Activated T-helper 17 cell treated with anti-CD3 and anti-CD28 coated beads, Interleukin-2, amount 50 U/mL, for 72 hours (primary cell): Measurements from ENCODE around the gene SRCAP. TPM values are rescaled to one million over a fixed set of nuclear protein-coding genes. Genes with fewer than 3 reads are reported as not detected.

Source experiments
- ATAC-seq: fragments of 150-1000 bp; cut with Tn5 transposase; replicated peaks from 2 replicates; pipeline ENCODE4 v1.10.0; 2021; ENCODE audit warnings: mild to moderate bottlenecking, moderate library complexity
- H3K27ac Mint-ChIP-seq: one replicate; pipeline ENCODE4 v1.8.0; 2022; ENCODE audit warnings: mixed read lengths
- H3K27me3 Mint-ChIP-seq: one replicate; pipeline ENCODE4 v1.8.0; 2022; ENCODE audit warnings: mixed read lengths
- H3K36me3 Mint-ChIP-seq: one replicate; pipeline ENCODE4 v1.8.0; 2022; ENCODE audit warnings: low read depth, mild to moderate bottlenecking, mixed read lengths
- H3K4me1 Mint-ChIP-seq: one replicate; pipeline ENCODE4 v1.8.0; 2022; ENCODE audit warnings: mixed read lengths
- H3K4me3 Mint-ChIP-seq: one replicate; pipeline ENCODE4 v1.8.0; 2022; ENCODE audit warnings: mild to moderate bottlenecking, mixed read lengths
- H3K9me3 Mint-ChIP-seq: one replicate; pipeline ENCODE4 v1.8.0; 2022; ENCODE audit warnings: mixed read lengths
- total RNA-seq, 2 donors: library from RNA; stranded (reverse); gene quantifications; one replicate each; pipeline ENCODE4 v1.2.3, GENCODE V29; 2022

SRCAP gene
- total RNA-seq, 2 donors from 2014 or later: 63.6 to 86.7 TPM

DNA sequence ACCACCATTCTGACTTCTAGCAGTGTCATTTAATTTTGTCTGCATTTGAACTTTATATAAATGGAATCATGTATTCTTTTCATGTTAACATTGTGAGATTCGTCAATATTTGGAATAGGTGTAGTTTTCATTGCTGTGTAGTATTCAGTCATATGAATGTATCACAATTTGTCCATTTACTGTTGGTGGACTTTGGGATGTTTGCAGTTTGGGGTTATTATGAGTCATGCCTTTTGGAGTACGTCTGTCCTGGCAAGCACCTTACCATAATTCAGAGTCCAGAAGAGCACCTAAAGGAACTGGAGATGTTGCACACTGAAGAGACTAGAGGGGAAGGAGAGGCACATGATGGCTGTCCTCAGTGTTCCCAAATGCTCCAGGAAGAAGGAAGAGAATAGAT is 46.1 kb downstream of the SRCAP start:
- H3K9me3 Mint-ChIP-seq: no peaks in the 10 kb centered on the region
- H3K4me1 Mint-ChIP-seq: peaks cover 27% of the 10 kb centered on the region
- H3K36me3 Mint-ChIP-seq: peaks cover 67% of the 10 kb centered on the region
- no peaks in the 10 kb centered on the region for H3K27me3 Mint-ChIP-seq
- peak overlapping the region; percentile 34 for H3K27ac Mint-ChIP-seq
- ATAC-seq: no peak
- H3K4me3 Mint-ChIP-seq: no peak overlapping the region

DNA sequence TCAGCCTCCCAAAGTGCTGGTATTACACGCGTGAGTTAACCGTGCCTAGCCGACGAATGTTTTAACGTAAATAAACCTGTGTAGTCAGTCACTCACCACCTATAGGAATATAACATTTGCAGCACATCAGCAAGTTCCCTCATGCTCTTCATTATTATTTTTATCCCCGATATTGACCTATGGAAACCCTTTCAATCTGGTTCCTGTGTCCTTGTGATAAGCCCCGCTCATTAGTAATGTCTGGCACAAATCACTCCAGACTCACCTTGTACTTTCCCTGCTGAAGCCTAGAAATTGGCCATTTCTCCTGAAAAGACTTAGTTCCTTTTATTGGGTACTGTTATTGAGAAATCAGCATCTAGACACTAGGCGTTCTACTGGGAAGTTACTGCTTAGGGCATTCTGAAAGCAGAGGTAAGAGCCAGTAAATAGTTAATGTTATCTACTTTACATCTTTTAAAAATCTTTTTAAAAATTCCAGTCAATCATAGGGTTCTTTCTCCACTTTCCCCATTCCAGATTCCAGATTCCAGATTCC is 47.7 kb downstream of the SRCAP start:
- peak overlapping the region; percentile 91 for H3K27ac Mint-ChIP-seq
- H3K36me3 Mint-ChIP-seq: peaks cover 63% of the 10 kb centered on the region
- H3K9me3 Mint-ChIP-seq: no peaks in the 10 kb centered on the region
- no peaks in the 10 kb centered on the region for H3K27me3 Mint-ChIP-seq
- ATAC-seq: no peak
- H3K4me1 Mint-ChIP-seq: peaks cover 12% of the 10 kb centered on the region
- H3K4me3 Mint-ChIP-seq: peak overlapping the region; percentile 82

DNA sequence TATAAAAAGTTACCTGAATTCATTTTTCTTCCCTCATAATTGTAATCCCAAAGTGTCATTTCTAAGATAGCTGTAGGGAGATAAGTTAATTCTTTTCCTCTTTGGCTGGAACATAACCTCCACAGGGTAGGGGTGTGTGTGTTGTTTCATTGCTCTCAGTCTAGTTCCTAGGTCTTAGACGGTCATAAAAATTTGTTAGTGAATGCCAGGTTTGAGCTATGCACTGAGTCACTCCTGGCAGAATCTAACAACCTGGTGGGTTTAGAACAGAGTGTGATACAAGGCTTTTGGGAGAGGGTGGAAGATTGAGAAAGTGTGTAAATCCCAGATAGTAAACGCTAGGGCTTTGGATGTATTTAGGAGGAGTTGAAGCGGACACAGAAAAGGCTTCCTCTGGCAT is 48.4 kb downstream of the SRCAP start:
- H3K27ac Mint-ChIP-seq: peak overlapping the region; percentile 91
- peak overlapping the region; percentile 82 for H3K4me3 Mint-ChIP-seq
- peaks cover 12% of the 10 kb centered on the region for H3K4me1 Mint-ChIP-seq
- H3K9me3 Mint-ChIP-seq: no peaks in the 10 kb centered on the region
- ATAC-seq: no peak
- peaks cover 62% of the 10 kb centered on the region for H3K36me3 Mint-ChIP-seq
- H3K27me3 Mint-ChIP-seq: no peaks in the 10 kb centered on the region

DNA sequence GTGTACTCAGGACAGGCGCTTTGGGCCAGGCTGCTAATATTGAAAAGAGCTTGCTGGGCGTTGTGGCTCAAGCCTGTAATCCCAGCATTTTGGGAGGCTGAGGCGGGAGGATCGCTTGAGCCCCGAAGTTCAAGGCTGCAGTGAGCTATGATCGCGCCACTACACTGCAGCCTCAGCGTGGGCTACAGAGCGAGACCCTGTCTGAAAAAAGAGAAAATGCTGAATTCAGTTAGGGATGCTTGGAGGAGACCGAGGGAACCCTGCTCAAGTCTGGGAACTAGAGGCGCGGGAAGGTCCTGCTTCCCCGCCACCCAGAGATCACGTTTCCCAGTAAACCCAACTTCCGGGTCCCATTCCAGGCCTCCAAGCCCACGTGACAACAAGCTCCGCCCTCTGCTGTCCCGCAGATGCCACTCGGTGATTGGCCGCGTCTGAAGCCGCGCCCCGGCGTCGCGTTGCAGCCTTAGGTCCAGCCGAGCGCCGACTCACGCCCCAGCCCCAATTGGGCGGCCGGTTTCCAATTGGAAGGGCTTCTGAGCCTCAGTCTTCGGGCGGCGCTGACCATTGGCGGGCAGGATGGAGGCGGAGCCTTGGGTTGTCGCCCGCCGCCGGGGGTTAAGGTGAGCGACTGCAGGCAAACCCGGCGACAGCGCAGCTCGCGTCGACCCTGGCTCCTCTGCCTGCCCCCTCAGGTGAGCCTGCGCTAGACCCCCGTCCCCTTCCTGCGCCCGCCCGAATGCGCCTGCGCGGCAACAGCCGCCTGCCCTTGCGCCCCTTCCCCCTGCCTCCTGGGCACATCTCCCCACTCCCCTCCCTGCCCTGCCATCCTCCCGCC is 49.0 kb downstream of the SRCAP start, which contains the start of gene PHKG2:
PHKG2 (plus strand) TSS at position 627 of the 835 bp plus-strand sequence. CDS start 396 bp downstream, outside the sequence.
- Mint-ChIP-seq H3K4me1 (peaks cover 12% of the 10 kb centered on the region), H3K27me3 (no peaks in the 10 kb centered on the region), H3K36me3 (peaks cover 65% of the 10 kb centered on the region), H3K9me3 (no peaks in the 10 kb centered on the region), H3K4me3 (peak within 1 kb of the TSS; percentile 82), H3K27ac (peak within 1 kb of the TSS; percentile 91)
- peak; percentile 99 for ATAC-seq

DNA sequence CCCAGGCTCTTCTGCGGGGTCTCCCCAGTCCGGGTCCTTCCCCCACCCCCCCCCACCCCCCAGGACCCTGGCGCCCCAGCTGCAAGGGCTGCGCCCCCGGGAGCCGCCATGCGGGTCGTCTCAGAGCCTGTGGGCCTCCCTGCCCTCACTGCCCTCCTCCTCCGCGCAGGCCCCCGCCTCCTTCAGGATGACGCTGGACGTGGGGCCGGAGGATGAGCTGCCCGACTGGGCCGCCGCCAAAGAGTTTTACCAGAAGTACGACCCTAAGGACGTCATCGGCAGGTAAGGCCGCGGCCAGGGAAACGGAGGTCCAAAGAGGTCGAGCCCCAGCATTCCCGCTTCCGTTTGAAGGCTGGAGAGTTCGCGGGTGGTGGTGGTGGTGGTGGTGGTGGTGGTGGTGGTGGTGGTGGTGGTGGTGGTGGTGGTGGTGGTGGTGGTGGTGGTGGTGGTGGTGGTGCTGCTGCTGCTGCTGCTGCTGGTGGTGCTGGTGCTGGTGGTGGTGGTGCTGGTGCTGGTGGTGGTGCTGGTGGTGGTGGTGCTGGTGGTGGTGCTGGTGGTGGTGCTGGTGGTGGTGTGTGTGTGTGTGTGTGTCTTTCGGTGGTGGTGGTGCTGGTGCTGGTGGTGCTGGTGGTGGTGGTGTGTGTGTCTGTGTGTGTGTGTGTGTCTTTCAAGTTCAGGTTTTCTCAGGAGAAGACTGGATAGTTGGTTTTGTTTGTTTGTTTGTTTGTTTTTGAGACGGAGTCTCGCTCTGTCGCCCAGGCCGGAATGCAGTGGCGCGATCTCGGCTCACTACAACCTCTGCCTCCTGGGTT is 49.9 kb downstream of the SRCAP start:
- Mint-ChIP-seq H3K27ac (peak overlapping the region; percentile 91), H3K27me3 (no peaks in the 10 kb centered on the region), H3K4me1 (peaks cover 12% of the 10 kb centered on the region), H3K4me3 (peak overlapping the region; percentile 82), H3K36me3 (peaks cover 65% of the 10 kb centered on the region), H3K9me3 (no peaks in the 10 kb centered on the region)
- peak; percentile 20 for ATAC-seq

DNA sequence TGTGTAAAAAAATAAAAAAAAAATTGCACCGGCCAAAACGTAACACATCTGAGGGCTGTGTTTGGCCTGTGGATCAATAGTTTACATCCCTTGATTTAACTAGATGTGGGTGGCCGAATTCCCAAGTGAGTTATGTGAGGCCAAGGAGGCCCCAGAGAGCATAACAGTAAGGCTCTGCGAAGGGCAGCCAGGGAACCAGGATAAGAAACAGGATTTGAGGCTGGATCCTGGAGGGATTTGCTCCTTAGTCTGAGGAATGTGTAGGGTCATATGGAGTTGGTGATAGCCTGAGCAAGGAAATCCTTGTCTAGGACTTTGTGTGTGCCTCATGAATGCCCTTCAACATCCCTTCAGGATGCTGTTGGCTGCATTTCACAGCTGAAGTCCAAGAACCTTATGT is 51.2 kb downstream of the SRCAP start:
- H3K9me3 Mint-ChIP-seq: no peaks in the 10 kb centered on the region
- peak overlapping the region; percentile 91 for H3K27ac Mint-ChIP-seq
- peak overlapping the region; percentile 82 for H3K4me3 Mint-ChIP-seq
- no peaks in the 10 kb centered on the region for H3K27me3 Mint-ChIP-seq
- peaks cover 12% of the 10 kb centered on the region for H3K4me1 Mint-ChIP-seq
- ATAC-seq: no peak
- H3K36me3 Mint-ChIP-seq: peaks cover 64% of the 10 kb centered on the region

DNA sequence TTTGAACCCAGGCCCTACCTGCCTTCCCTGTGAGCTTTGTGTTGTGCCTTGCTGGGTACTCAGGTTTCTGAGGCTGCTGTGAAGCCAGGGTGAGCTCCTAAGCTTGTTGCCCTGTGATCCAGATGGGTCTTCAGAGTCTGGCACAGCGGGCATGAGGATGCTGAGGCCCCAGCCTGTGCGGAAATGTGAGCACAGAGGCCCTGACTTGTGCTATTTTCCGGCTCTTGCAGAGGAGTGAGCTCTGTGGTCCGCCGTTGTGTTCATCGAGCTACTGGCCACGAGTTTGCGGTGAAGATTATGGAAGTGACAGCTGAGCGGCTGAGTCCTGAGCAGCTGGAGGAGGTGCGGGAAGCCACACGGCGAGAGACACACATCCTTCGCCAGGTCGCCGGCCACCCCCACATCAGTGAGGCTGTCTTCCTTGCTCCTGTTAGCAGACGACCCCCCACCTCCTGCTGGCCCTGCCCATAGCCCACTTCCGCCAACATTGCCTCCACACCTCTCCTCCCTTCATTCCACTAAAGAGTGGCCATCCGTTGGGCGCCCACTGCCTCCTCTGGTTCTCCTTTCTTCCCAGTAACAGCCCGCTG is 52.0 kb downstream of the SRCAP start:
- ATAC-seq: no peak
- H3K27ac Mint-ChIP-seq: peak overlapping the region; percentile 56
- no peaks in the 10 kb centered on the region for H3K9me3 Mint-ChIP-seq
- H3K36me3 Mint-ChIP-seq: peaks cover 69% of the 10 kb centered on the region
- no peaks in the 10 kb centered on the region for H3K27me3 Mint-ChIP-seq
- H3K4me3 Mint-ChIP-seq: no peak overlapping the region
- H3K4me1 Mint-ChIP-seq: peaks cover 12% of the 10 kb centered on the region

DNA sequence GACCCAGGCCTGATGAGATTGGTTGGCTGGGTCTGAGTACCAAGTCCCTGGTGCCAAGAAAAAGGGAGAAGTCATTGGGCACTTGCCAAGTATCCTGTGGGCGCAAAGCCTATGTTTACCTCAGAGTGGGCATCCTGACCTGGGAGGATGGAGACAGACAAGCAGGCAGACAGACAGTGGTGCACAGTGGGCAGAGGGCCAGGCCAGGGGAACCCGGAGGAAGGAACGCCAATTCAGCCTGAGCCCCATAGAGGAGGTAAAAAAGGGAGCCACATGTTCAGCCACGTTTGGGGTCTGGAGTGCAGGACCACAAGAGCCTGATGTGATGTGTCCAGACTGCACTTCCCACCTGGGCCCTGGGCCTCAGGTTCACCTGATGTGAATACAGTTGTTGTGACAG is 54.6 kb downstream of the SRCAP start:
- no peak for ATAC-seq
- Mint-ChIP-seq H3K9me3 (no peaks in the 10 kb centered on the region), H3K4me3 (no peak overlapping the region), H3K27me3 (no peaks in the 10 kb centered on the region), H3K4me1 (peaks cover 7% of the 10 kb centered on the region), H3K27ac (no peak overlapping the region), H3K36me3 (peaks cover 72% of the 10 kb centered on the region)

DNA sequence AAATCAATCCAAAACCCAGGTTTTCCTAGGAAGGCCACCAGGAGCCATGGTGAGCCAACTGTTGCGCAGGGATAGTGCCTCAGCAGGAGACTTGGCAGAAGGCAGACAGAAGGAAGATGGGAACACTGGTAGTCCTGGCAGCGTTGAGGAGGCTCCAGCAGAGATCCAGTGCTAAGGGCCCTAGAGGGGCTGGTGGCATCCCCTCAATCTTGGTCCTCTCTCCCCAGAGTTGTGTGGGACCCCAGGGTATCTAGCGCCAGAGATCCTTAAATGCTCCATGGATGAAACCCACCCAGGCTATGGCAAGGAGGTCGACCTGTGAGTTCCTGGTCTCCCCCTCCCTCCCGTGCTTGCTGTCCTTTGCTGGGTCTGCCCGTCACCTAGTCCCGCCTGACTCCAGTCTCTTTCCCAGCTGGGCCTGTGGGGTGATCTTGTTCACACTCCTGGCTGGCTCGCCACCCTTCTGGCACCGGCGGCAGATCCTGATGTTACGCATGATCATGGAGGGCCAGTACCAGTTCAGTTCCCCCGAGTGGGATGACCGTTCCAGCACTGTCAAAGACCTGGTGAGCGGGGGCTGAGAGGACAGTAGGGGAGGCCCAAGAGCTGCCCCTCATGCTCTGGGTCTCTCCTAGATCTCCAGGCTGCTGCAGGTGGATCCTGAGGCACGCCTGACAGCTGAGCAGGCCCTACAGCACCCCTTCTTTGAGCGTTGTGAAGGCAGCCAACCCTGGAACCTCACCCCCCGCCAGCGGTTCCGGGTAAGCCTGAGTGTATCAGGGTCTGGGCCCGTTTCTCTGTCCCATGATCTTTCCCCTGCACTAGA is 57.2 kb downstream of the SRCAP start:
- Mint-ChIP-seq H3K4me1 (peaks cover 13% of the 10 kb centered on the region), H3K9me3 (no peaks in the 10 kb centered on the region), H3K4me3 (no peak overlapping the region), H3K27me3 (no peaks in the 10 kb centered on the region), H3K36me3 (peaks cover 55% of the 10 kb centered on the region), H3K27ac (peak overlapping the region; percentile 64)
- ATAC-seq: no peak

DNA sequence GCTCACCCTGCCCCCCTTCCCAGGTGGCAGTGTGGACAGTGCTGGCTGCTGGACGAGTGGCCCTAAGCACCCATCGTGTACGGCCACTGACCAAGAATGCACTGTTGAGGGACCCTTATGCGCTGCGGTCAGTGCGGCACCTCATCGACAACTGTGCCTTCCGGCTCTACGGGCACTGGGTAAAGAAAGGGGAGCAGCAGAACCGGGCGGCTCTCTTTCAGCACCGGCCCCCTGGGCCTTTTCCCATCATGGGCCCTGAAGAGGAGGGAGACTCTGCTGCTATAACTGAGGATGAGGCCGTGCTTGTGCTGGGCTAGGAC is 57.8 kb downstream of the SRCAP start:
- Mint-ChIP-seq H3K27me3 (no peaks in the 10 kb centered on the region), H3K9me3 (no peaks in the 10 kb centered on the region), H3K27ac (no peak overlapping the region), H3K36me3 (peaks cover 49% of the 10 kb centered on the region), H3K4me1 (peaks cover 13% of the 10 kb centered on the region), H3K4me3 (no peak overlapping the region)
- ATAC-seq: no peak

DNA sequence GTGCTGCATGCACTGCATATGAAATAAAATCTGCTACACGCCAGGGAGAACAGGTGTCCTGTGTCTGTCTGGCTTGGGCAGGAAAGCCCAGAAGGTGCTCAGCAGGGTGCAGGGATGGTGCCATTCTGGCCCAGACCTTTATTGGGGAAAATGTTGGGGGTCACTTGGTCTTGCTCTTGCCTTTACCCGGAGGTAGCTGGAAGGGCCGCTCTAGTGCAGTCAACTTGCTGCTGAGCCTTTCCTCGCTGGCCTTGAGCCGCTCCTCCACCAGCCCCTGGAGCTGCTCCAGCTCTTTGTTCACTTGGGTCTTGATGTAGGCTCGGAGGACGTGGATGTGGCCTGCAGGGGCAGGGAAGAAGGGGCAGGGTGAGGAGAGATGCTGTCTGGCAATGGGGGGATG is 58.3 kb downstream of the SRCAP start:
- H3K36me3 Mint-ChIP-seq: peaks cover 50% of the 10 kb centered on the region

DNA sequence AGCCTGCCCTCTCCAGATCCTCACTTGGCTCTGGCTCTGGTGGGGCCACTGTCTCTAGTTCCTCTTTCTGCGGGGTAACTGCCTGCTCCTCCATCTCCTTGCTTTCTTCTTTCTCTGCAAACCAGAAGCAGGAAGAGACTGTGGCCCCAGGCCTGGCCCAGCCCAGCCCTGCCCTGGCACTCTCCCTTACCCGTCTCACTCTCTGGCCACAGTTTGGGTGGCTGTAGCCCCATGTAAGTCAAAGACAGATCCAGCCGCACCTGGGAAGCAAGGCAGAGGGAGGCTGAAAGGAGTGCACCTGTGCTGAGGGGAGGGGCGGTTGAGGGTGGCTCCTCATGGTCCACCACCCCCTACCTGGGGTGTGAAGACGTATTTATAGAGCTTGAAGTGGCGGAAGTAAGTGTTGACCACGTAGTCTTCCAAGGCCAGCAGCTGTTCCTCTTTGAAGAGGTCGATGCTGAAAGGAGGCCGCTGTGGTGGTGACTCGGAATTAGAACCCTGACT is 60.1 kb downstream of the SRCAP start:
- H3K27me3 Mint-ChIP-seq: no peaks in the 10 kb centered on the region
- no peaks in the 10 kb centered on the region for H3K9me3 Mint-ChIP-seq
- no peak for ATAC-seq
- H3K4me1 Mint-ChIP-seq: peaks cover 18% of the 10 kb centered on the region
- H3K36me3 Mint-ChIP-seq: peaks cover 51% of the 10 kb centered on the region
- no peak overlapping the region for H3K4me3 Mint-ChIP-seq
- H3K27ac Mint-ChIP-seq: no peak overlapping the region

More for the DNA sequence above, 58.3 kb downstream of the SRCAP start:
- no peaks in the 10 kb centered on the region for H3K27me3 Mint-ChIP-seq
- H3K9me3 Mint-ChIP-seq: no peaks in the 10 kb centered on the region
- ATAC-seq: no peak
- H3K27ac Mint-ChIP-seq: no peak overlapping the region
- H3K4me1 Mint-ChIP-seq: peaks cover 13% of the 10 kb centered on the region
- no peak overlapping the region for H3K4me3 Mint-ChIP-seq

DNA sequence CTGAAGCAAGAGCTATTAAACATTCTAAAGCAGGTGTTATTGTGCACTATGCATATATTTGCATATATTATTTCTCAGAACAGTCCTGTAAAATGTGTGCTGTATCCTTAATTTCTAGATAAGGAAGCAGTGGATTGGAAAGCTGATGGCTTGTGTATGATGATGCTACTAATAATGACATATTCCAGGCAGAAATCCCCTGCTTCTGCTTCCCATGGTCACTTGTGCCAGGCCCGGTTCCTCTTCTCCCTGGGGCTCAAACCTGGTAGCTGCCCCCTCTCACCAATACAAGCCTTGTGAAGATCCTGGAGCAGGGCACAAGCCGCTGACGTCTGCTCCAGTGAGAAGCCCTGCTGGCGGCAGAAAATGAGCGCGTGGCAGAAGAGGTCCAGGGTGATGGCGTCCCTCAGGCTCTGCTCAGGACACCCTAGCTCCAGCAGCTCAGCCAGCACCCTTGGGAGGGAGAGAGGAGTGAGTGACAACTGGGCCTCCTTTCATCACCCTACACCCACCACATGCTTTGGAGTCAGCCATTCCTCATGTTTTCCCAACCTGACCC is 61.1 kb downstream of the SRCAP start:
- peaks cover 52% of the 10 kb centered on the region for H3K36me3 Mint-ChIP-seq
- no peaks in the 10 kb centered on the region for H3K9me3 Mint-ChIP-seq
- peak overlapping the region; percentile 92 for H3K4me3 Mint-ChIP-seq
- peak overlapping the region; percentile 92 for H3K27ac Mint-ChIP-seq
- no peak for ATAC-seq
- H3K27me3 Mint-ChIP-seq: no peaks in the 10 kb centered on the region
- H3K4me1 Mint-ChIP-seq: peaks cover 18% of the 10 kb centered on the region
